ENCODE results near the gene B4GALT7.

GRCh38 chr5:177595026-177595585 is 4.8 kb upstream of the B4GALT7 start:
- TF ChIP-seq, protein P1, sequence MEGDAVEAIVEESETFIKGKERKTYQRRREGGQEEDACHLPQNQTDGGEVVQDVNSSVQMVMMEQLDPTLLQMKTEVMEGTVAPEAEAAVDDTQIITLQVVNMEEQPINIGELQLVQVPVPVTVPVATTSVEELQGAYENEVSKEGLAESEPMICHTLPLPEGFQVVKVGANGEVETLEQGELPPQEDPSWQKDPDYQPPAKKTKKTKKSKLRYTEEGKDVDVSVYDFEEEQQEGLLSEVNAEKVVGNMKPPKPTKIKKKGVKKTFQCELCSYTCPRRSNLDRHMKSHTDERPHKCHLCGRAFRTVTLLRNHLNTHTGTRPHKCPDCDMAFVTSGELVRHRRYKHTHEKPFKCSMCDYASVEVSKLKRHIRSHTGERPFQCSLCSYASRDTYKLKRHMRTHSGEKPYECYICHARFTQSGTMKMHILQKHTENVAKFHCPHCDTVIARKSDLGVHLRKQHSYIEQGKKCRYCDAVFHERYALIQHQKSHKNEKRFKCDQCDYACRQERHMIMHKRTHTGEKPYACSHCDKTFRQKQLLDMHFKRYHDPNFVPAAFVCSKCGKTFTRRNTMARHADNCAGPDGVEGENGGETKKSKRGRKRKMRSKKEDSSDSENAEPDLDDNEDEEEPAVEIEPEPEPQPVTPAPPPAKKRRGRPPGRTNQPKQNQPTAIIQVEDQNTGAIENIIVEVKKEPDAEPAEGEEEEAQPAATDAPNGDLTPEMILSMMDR (conservative IDR thresholded peaks at IDR 0.05 in 1 of 2, IDR thresholded peaks at IDR 0.05 in 1 of 2; ENCODE audit: extremely low read depth in 1 of 2, insufficient read depth in 1 of 2, low read depth in 1 of 2, low read length in 2 of 2), result no peak
- TF ChIP-seq EZH2 (IDR thresholded peaks at IDR 0.05; ENCODE audit: borderline replicate concordance, low read length), result no peak

Data from mammary epithelial cell (primary cell).